GM21717 (cell line): ENCODE results near the gene SEC14L2.

ENCODE experiments used
- ATAC-seq: cut with Tn5 transposase; IDR thresholded peaks from one replicate; pipeline ENCODE4 v1.9.1; 2021; ENCODE audit warnings: mild to moderate bottlenecking, moderate library complexity; ENCODE audit not compliant: unreplicated experiment

Gene SEC14L2

DNA sequence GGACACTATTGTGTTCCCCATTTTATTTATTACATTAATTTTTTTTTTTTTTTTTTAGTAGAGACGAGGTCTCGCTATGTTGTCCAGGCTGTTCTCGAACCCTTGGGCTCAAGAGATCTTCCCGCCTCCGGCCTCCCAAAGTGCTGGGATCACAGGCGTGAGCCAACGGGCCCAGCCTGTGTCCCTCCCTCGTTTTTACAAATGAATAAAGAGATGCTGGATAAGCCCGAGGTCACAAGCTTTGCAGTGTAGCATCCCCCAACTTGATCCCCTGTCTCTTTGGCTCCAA lies 28.5 kb downstream of the SEC14L2 start:
- ATAC-seq: no peak

DNA sequence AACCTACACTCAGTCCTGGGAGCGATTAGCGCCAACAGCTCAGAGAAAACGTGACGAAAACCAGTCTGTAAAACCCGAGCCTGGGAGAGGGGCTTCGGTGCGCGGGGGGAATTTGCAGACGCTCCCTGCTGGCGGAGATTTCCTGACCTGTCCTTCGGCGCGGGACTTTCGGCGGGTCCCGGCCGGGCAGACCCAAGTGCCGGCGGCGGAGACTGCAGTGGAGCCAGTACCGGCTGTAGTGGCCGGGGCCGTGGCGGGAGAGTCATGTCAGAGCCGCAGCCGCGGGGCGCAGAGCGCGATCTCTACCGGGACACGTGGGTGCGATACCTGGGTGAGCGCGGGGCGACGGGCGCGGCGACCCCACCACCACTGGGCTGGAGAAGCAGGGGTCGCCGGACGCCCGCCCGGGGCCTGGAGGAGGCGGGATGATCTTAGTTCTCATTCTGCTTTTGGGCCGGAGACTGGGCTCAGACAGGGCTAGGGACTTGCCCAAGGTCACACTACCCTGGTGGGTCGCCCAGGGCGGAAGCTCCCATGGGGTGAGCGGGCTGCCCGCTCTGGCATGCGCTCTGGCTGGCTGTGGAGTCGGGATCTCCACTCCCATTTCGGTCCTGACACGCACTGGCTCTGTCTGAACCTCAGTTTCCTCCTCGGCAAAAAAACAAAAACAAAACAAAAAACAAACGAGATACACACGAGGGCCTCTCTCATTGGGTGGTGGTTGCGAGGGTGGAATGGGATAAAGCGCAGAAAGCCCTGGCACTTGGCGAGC lies 29.0 kb downstream of the SEC14L2 start, which contains the start of gene MTFP1:
Gene MTFP1, plus strand, starts transcription at position 153 of the 772 bp plus-strand sequence. Its CDS starts 112 bp downstream, at position 265.
- no peak for ATAC-seq

- no peak for ATAC-seq
Measured at GRCh38 chr22:30426388-30427353, 29.9 kb downstream of the SEC14L2 start.

DNA sequence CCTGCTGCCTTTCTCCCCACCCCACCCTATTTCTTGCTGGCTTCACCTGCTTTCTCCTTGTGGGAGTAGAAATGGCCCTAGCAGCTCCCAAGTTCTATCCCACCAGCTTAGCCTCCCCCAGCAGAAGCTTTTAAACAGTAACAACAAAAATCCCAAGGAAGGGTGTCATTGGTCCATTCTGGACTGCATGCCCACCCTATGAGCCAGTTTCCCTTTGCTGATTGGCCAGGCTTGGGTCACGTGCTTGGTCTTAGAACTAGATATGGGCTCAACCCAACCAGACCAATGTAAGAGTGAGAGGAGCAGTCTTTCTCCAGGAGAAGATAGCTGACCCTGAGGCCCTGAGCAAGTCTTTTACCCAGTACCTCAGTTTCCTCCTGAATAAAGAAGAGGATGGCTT lies 31.1 kb downstream of the SEC14L2 start:
- no peak for ATAC-seq

GRCh38 chr22:30429887-30430286 lies 33.1 kb downstream of the SEC14L2 start:
- no peak for ATAC-seq

DNA sequence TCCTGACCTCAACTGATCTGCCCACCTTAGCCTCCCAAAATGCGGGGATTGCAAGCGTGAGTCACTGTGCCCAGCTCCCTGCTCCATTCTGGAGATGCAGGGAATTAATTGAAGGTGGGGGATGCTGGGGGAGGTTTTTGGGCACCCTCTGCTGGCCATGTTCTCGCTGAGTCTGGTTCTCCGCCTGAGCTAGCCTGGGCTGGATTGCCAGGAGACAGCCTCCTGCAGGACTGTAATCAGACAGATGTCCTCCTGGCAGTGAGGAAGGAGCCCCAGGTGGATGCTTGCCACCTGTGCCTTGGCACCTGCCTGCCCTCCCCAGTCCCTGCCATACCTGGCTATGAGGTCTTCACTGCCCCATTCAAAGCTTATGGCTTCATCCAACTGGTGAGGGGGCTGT lies 34.1 kb downstream of the SEC14L2 start:
- ATAC-seq: no peak

DNA sequence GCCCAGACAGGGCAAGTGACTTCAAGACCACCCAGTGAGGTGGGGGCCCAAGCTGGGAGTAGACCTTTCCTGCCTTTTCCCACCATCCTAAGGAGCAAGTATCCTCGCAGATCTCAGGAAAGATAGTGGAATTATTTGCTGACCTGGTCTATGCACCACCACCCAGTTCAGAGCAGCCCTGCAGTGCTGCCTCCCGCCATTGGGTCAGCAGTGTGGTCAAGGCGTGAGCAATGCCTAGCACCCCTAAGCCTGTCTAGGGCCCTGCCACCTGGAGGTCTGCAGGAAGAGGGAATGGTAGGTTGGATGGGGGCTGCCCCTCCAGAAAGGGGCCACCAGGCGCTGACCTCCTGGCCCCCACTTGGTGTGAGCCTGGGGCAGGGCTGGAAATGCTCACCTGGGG lies 35.3 kb downstream of the SEC14L2 start:
- no peak for ATAC-seq

DNA sequence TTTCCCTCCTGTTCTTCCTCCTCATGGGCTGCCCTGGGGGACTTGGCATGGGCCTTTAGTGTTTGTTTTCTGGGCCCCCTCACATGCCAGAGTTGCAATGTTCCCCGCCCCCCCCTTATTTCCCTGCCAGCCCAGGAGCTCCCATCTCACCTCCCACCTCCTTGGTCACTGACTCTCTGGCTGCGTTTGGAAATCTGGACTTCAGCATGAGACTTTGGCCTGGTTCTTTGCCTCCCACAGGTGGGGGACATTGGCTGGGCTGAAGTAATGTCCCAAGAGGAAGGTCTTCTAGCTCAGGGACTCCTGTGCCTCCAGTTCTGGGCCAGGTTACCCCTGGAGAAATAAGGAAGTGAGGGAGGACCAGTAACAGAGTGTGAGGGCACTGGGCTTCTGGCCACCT lies 35.7 kb downstream of the SEC14L2 start:
- no peak for ATAC-seq

GRCh38 chr22:30433227-30433626 lies 36.4 kb downstream of the SEC14L2 start:
- no peak for ATAC-seq

- ATAC-seq: no peak
Measured at GRCh38 chr22:30433773-30434172, 37.0 kb downstream of the SEC14L2 start.

- ATAC-seq: no peak
Measured at GRCh38 chr22:30434843-30435242, 38.0 kb downstream of the SEC14L2 start.

- ATAC-seq: no peak
Measured at GRCh38 chr22:30435674-30436126, 38.9 kb downstream of the SEC14L2 start.

DNA sequence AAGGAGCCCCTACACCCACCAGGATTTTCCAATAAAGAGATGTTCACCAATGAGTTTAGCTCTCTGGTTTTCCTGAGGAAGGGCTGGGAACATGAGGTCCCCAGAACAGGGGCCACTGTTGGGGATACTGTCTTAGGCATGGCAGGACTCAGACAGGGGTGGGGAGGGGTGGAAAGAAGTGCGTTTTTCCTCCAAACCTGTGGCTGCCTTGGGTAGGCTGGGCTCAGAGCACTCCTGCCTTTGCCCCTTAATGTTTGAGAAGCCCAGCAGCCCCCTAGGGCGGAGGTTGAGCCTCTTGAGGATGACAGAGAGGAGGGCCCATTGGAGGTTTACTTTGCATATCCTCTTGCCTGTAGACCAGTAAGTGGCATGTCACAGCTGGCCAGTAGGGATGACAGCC lies 39.4 kb downstream of the SEC14L2 start:
- no peak for ATAC-seq

- ATAC-seq: no peak
Measured at GRCh38 chr22:30438559-30438958, 41.7 kb downstream of the SEC14L2 start.

DNA sequence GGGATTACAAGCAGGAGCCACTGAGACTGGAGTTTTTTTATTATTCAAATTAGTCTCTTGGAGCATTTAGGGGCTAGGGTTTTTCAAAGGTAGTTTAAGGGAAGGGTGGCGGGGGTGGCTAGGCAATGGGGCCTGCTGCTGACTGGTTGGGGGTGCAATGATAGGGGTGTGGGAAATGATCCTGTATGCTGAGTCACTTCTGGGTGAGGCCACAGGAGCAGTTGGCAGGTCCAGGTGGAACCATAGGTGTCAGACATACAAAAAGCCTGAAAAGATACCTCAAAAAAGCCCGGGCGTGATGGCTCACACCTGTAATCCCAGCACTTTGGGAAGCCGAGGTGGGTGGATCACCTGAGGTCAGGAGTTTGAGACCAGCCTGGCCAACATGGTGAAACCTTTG lies 42.4 kb downstream of the SEC14L2 start:
- ATAC-seq: no peak

GRCh38 chr22:30439836-30440235 lies 43.0 kb downstream of the SEC14L2 start:
- ATAC-seq: no peak

GRCh38 chr22:30441088-30441487 lies 44.3 kb downstream of the SEC14L2 start:
- ATAC-seq: no peak

DNA sequence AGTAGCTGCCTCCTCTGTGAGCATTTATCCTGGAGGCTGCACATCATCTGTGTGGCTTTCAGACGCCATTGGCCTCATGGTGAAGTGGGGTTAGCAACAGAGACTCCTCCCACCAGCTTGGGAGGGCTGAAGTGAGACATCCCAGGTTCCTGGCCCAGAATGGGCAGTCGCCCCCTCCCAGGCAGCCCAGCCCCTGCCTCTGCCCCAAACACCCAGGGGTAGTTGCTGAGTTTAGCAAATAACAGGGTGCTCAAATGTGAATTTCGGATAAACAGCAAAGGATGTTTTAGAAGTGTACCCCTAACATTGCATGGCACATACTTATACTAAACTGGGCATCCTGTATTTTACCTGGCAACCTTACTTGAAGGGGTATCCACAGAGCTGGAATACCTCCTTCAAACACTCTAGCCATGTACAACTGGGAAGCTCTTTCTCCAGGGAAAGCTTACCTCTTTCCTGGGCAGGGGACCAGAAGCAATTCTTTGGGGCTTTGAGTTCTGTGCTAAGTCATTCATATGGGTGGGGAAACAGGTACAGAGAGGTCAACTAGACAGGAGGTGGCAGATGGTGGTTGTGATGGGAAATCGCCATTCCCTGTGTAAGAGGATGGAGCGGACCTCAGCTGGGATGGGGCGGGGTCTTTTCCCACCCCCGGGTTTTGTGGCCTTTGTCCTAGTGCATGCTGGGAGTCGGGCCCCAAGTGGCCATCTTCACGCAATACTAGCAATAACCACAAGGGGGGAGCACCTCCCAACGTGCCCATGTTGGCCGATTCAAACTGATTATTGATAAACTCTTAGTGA lies 48.0 kb downstream of the SEC14L2 start:
- ATAC-seq: no peak

GRCh38 chr22:30445438-30446145 lies 48.8 kb downstream of the SEC14L2 start:
- ATAC-seq: no peak

DNA sequence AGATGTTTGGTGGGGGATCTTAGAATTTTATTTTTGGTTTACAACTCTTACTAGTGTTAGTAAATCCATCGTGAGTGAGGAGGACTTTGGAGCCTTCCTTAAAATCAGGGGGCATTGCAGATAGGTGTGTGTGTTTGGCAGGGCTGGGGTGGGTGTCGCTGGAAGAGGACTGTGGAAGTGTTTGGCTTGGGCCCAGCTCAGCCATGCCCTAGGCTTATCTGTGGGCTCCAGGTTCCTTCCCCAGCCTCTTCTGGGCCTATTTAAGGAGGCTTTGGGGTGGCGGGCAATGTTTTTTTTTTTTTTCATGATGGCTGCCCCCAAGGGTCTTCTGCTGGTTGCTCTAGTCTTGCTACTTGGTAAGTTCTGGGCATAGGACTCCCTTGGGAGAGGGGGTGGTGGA lies 50.8 kb downstream of the SEC14L2 start:
- ATAC-seq: no peak
